ENCODE data around the gene LRMDA. TPM values are rescaled to one million over a fixed set of nuclear protein-coding genes. Genes with fewer than 3 reads are reported as not detected.

Gene LRMDA
- total and polyA plus RNA-seq, 2 donors (not counting 1 experiment from before 2014, with no cell fraction given) = 0.12 TPM; not detected in 1

- H3K27ac ChIP-seq (ENCODE audit: low read length in 2 of 2) = no peak overlapping the region
- no peak overlapping the region for H3K4me2 ChIP-seq (replicated peaks; ENCODE audit: low read depth, low read length, poor library complexity, severe bottlenecking)
- H2AFZ ChIP-seq (ENCODE audit: insufficient read depth, low read depth, low read length, poor library complexity, severe bottlenecking) = no peak overlapping the region
- H3K27me3 Mint-ChIP-seq = peaks cover 19% of the 10 kb centered on the region
- ChIA-PET CTCF (no interaction called here), POLR2A (no interaction called here)
- WGBS (ENCODE audit: insufficient coverage) = 44% methylated on average over 2 of the region's 4 CpGs
- no peak overlapping the region for H3K4me3 Mint-ChIP-seq
- no peaks in the 10 kb centered on the region for H3K79me2 ChIP-seq (ENCODE audit: control insufficient read depth, insufficient read depth, low read length)
- H3K9ac ChIP-seq (ENCODE audit: low read length) = no peak overlapping the region
- H3K4me1 ChIP-seq (ENCODE audit: control insufficient read depth in 2 of 2, insufficient read depth in 2 of 2, low read length in 2 of 2) = no peaks in the 10 kb centered on the region
- H3K27me3 ChIP-seq (replicated peaks in 1 of 4; ENCODE audit: control extremely low read depth in 1 of 4, control insufficient read depth in 3 of 4, insufficient read depth in 4 of 4, low read length in 3 of 4) = no peaks in the 10 kb centered on the region
- no peaks in the 10 kb centered on the region for H4K20me1 ChIP-seq (ENCODE audit: control insufficient read depth, insufficient read depth, low read length, poor library complexity, severe bottlenecking)
- H3K36me3 ChIP-seq (replicated peaks in 1 of 2; ENCODE audit: control extremely low read depth in 1 of 2, control insufficient read depth in 1 of 2, extremely low read depth in 1 of 2, insufficient read depth in 2 of 2, low read length in 1 of 2) = no peaks in the 10 kb centered on the region
- no peaks in the 10 kb centered on the region for H3K9me3 ChIP-seq (ENCODE audit: control extremely low read depth in 1 of 3, control insufficient read depth in 2 of 3, insufficient read depth in 1 of 3, low read length in 2 of 3)
- no peak overlapping the region for H3K27ac Mint-ChIP-seq
- DNase-seq = no peak
- ATAC-seq (ENCODE audit: low read depth) = no peak
- H3K9me3 Mint-ChIP-seq (ENCODE audit: insufficient read depth) = no peaks in the 10 kb centered on the region
- no peak for TF ChIP-seq CTCF (IDR thresholded peaks at IDR 0.05)
- no peak for TF ChIP-seq EZH2 (IDR thresholded peaks at IDR 0.05; ENCODE audit: borderline replicate concordance, insufficient read depth, low read depth, low read length, poor library complexity, severe bottlenecking)
- H3K4me3 ChIP-seq (ENCODE audit: control extremely low read depth in 1 of 5, extremely low read depth in 1 of 5, insufficient read depth in 1 of 5, low read depth in 2 of 5, low read length in 4 of 5) = no peak overlapping the region
- intact Hi-C loops (cut with micrococcal nuclease) = no loop called here
- H3K4me1 Mint-ChIP-seq = no peaks in the 10 kb centered on the region
These were observed 240.8 kb downstream of the LRMDA start for GRCh38 chr10:75672111-75672671.

GRCh38 chr10:75672842-75673241 lies 241.4 kb downstream of the LRMDA start:
- H3K4me3 ChIP-seq (ENCODE audit: control extremely low read depth in 1 of 5, extremely low read depth in 1 of 5, insufficient read depth in 1 of 5, low read depth in 2 of 5, low read length in 4 of 5) = no peak overlapping the region
- WGBS (ENCODE audit: insufficient coverage) = no CpG with 5 or more reads among the region's 4 CpGs
- Mint-ChIP-seq H3K4me1 (no peaks in the 10 kb centered on the region), H3K4me3 (no peak overlapping the region), H3K9me3 (ENCODE audit: insufficient read depth) (no peaks in the 10 kb centered on the region), H3K27ac (no peak overlapping the region), H3K27me3 (peaks cover 20% of the 10 kb centered on the region)
- no peaks in the 10 kb centered on the region for H3K27me3 ChIP-seq (replicated peaks in 1 of 4; ENCODE audit: control extremely low read depth in 1 of 4, control insufficient read depth in 3 of 4, insufficient read depth in 4 of 4, low read length in 3 of 4)
- H4K20me1 ChIP-seq (ENCODE audit: control insufficient read depth, insufficient read depth, low read length, poor library complexity, severe bottlenecking) = no peaks in the 10 kb centered on the region
- no peak overlapping the region for H2AFZ ChIP-seq (ENCODE audit: insufficient read depth, low read depth, low read length, poor library complexity, severe bottlenecking)
- no peak overlapping the region for H3K9ac ChIP-seq (ENCODE audit: low read length)
- no peak overlapping the region for H3K27ac ChIP-seq (ENCODE audit: low read length in 2 of 2)
- no peaks in the 10 kb centered on the region for H3K4me1 ChIP-seq (ENCODE audit: control insufficient read depth in 2 of 2, insufficient read depth in 2 of 2, low read length in 2 of 2)
- no peaks in the 10 kb centered on the region for H3K36me3 ChIP-seq (replicated peaks in 1 of 2; ENCODE audit: control extremely low read depth in 1 of 2, control insufficient read depth in 1 of 2, extremely low read depth in 1 of 2, insufficient read depth in 2 of 2, low read length in 1 of 2)
- intact Hi-C loops (cut with micrococcal nuclease) = no loop called here
- no peak overlapping the region for H3K4me2 ChIP-seq (replicated peaks; ENCODE audit: low read depth, low read length, poor library complexity, severe bottlenecking)
- DNase-seq = no peak
- no peak for ATAC-seq (ENCODE audit: low read depth)
- CTCF ChIA-PET = no interaction called here
- POLR2A ChIA-PET = no interaction called here
- TF ChIP-seq CTCF (IDR thresholded peaks at IDR 0.05) (no peak), EZH2 (IDR thresholded peaks at IDR 0.05; ENCODE audit: borderline replicate concordance, insufficient read depth, low read depth, low read length, poor library complexity, severe bottlenecking) (no peak)
- H3K79me2 ChIP-seq (ENCODE audit: control insufficient read depth, insufficient read depth, low read length) = no peaks in the 10 kb centered on the region
- no peaks in the 10 kb centered on the region for H3K9me3 ChIP-seq (ENCODE audit: control extremely low read depth in 1 of 3, control insufficient read depth in 2 of 3, insufficient read depth in 1 of 3, low read length in 2 of 3)
